ENCODE data around the gene CPNE9. TPM values are rescaled to one million over a fixed set of nuclear protein-coding genes. Genes with fewer than 3 reads are reported as not detected.

Gene CPNE9
- total and polyA plus RNA-seq, 2 of the 13 experiments (the other 11 are each of a cell fraction or from before 2014, with no cell fraction given): 0.20 TPM; not detected in 1

GRCh38 chr3:9731206-9732079, 27.8 kb downstream of the CPNE9 start, which contains the start of gene BRPF1 (continued):
- peak; percentile 56 for TF ChIP-seq PAXIP1 (CRISPR knock-in tag; conservative IDR thresholded peaks at IDR 0.05)
- no peak for TF ChIP-seq ZNF17 (CRISPR knock-in tag; IDR thresholded peaks at IDR 0.05)
- TF ChIP-seq ELF4 (CRISPR knock-in tag; IDR thresholded peaks at IDR 0.05; ENCODE audit: borderline replicate concordance): no peak
- TF ChIP-seq, protein P1, sequence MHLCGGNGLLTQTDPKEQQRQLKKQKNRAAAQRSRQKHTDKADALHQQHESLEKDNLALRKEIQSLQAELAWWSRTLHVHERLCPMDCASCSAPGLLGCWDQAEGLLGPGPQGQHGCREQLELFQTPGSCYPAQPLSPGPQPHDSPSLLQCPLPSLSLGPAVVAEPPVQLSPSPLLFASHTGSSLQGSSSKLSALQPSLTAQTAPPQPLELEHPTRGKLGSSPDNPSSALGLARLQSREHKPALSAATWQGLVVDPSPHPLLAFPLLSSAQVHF (CRISPR knock-in tag; IDR thresholded peaks at IDR 0.05): no peak
- peak; percentile 61 for TF ChIP-seq ARNTL (CRISPR knock-in tag; IDR thresholded peaks at IDR 0.05)
- peak; percentile 62; the same call in 1 of the 2 replicates for TF ChIP-seq ZNF619 (CRISPR knock-in tag; IDR thresholded peaks at IDR 0.05)
- no peak for TF ChIP-seq XBP1 (CRISPR knock-in tag; IDR thresholded peaks at IDR 0.05)
- TF ChIP-seq RBM39 (IDR thresholded peaks at IDR 0.05; ENCODE audit: low read depth, low read length, poor library complexity, severe bottlenecking): peak; percentile 72
- TF ChIP-seq FUBP1 (CRISPR knock-in tag; IDR thresholded peaks at IDR 0.05; ENCODE audit: borderline replicate concordance): no peak
- TF ChIP-seq, protein P2, sequence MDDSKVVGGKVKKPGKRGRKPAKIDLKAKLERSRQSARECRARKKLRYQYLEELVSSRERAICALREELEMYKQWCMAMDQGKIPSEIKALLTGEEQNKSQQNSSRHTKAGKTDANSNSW (CRISPR knock-in tag; IDR thresholded peaks at IDR 0.05; ENCODE audit: borderline replicate concordance): peak; percentile 69; the same call in 1 of the 2 replicates
- TF ChIP-seq ZNF296 (CRISPR knock-in tag; conservative IDR thresholded peaks at IDR 0.05): no peak
- no peak for TF ChIP-seq RBM22 (optimal IDR thresholded peaks at IDR 0.05; ENCODE audit: low read length)
- no peak for TF ChIP-seq THRA (CRISPR knock-in tag; IDR thresholded peaks at IDR 0.05; ENCODE audit: borderline replicate concordance)
- TF ChIP-seq GABPB1 (CRISPR knock-in tag; IDR thresholded peaks at IDR 0.05): peak; percentile 87
- no peak for TF ChIP-seq SALL2 (CRISPR knock-in tag; IDR thresholded peaks at IDR 0.05)
- TF ChIP-seq ZBTB7A (CRISPR knock-in tag; IDR thresholded peaks at IDR 0.05): no peak
- 0 out of 2 replicates have a peak, but pooled peaks have one; percentile 59 for TF ChIP-seq ZNF24 (IDR thresholded peaks at IDR 0.05)
- no peak for TF ChIP-seq FOXP1 (IDR thresholded peaks at IDR 0.05)
- TF ChIP-seq FOXP1 (CRISPR knock-in tag; IDR thresholded peaks at IDR 0.05): peak; percentile 22; the same call in 1 of the 2 replicates
- TF ChIP-seq RXRA (CRISPR knock-in tag; IDR thresholded peaks at IDR 0.05): peak; percentile 43; the same call in 1 of the 2 replicates
- no peak for TF ChIP-seq ARID2 (CRISPR knock-in tag; IDR thresholded peaks at IDR 0.05; ENCODE audit: borderline replicate concordance)
- no peak for TF ChIP-seq NR1H2 (CRISPR knock-in tag; IDR thresholded peaks at IDR 0.05; ENCODE audit: borderline replicate concordance, low read depth)

All from HepG2 (cell line).